DOHH2 (cell line): ENCODE data around the gene SORBS2.

ENCODE experiments used
- H3F3A ChIP-seq: fragments of 200-600 bp; sonication (generic), shearing (Covaris generic); 2 replicates; pipeline ENCODE4 v1.6.0; 2016; ENCODE audit warnings: antibody characterized with exemption, mild to moderate bottlenecking; ENCODE audit not compliant: control insufficient read depth, insufficient read depth
- H3K27ac ChIP-seq: fragments of 200-600 bp; sonication (generic); 2 replicates; pipeline ENCODE4 v1.5.1; 2014; ENCODE audit warnings: low read depth, mild to moderate bottlenecking, low read length, moderate library complexity
- H3K27me3 ChIP-seq: fragments of 200-600 bp; sonication (generic); 2 replicates; pipeline ENCODE4 v1.6.1; 2014; ENCODE audit warnings: mild to moderate bottlenecking, low read length, mixed read lengths; ENCODE audit not compliant: control insufficient read depth
- H3K36me3 ChIP-seq: fragments of 200-600 bp; sonication (generic); 2 replicates; pipeline ENCODE4 v1.6.1; 2014; ENCODE audit warnings: mild to moderate bottlenecking, low read length, moderate library complexity, mixed read lengths; ENCODE audit not compliant: control insufficient read depth
- H3K4me1 ChIP-seq: fragments of 200-600 bp; sonication (generic); 2 replicates; pipeline ENCODE4 v1.6.1; 2014; ENCODE audit warnings: mild to moderate bottlenecking, low read length, mixed read lengths; ENCODE audit not compliant: control insufficient read depth
- H3K4me2 ChIP-seq: fragments of 200-600 bp; sonication (generic); 2 replicates; pipeline ENCODE4 v1.6.0; 2014; ENCODE audit warnings: mild to moderate bottlenecking, low read length, moderate library complexity
- H3K4me3 ChIP-seq: fragments of 200-600 bp; sonication (generic); 2 replicates; pipeline ENCODE4 v1.5.1; 2014; ENCODE audit warnings: mild to moderate bottlenecking, low read length, mixed read lengths
- H3K79me2 ChIP-seq: fragments of 200-600 bp; sonication (generic); 2 replicates; pipeline ENCODE4 v1.6.1; 2014; ENCODE audit warnings: mild to moderate bottlenecking, low read length, mixed read lengths; ENCODE audit not compliant: control insufficient read depth
- H3K9me2 ChIP-seq: fragments of 200-600 bp; sonication (generic); replicated peaks from 2 replicates; pipeline ENCODE4 v1.6.1; 2014; ENCODE audit warnings: mild to moderate bottlenecking, low read length, mixed read lengths; ENCODE audit not compliant: control insufficient read depth
- H3K9me3 ChIP-seq: fragments of 200-600 bp; sonication (generic); 2 replicates; pipeline ENCODE4 v1.6.1; 2014; ENCODE audit warnings: antibody characterized with exemption, low read length, mixed read lengths; ENCODE audit not compliant: control insufficient read depth, insufficient read depth
- H4K20me1 ChIP-seq: fragments of 200-600 bp; sonication (generic); 2 replicates; pipeline ENCODE4 v1.6.0; 2014; ENCODE audit warnings: low read depth, mild to moderate bottlenecking, antibody characterized with exemption, low read length, moderate library complexity; ENCODE audit not compliant: control insufficient read depth, insufficient read depth
- EZH2phosphoT487 ChIP-seq: fragments of 200-600 bp; sonication (generic); IDR thresholded peaks from 2 replicates; pipeline ENCODE4 v1.6.1; 2017; ENCODE audit warnings: borderline replicate concordance, mild to moderate bottlenecking, antibody characterized with exemption, low read length, moderate library complexity, mixed read lengths
- TF ChIP-seq, protein P1 (sequence below): fragments of 200-600 bp; sonication (generic); IDR thresholded peaks from one replicate; pipeline ENCODE4 v1.5.1; 2014; ENCODE audit warnings: antibody characterized with exemption, mild to moderate bottlenecking, low read depth, low read length; ENCODE audit not compliant: poor library complexity, severe bottlenecking

Gene SORBS2

DNA sequence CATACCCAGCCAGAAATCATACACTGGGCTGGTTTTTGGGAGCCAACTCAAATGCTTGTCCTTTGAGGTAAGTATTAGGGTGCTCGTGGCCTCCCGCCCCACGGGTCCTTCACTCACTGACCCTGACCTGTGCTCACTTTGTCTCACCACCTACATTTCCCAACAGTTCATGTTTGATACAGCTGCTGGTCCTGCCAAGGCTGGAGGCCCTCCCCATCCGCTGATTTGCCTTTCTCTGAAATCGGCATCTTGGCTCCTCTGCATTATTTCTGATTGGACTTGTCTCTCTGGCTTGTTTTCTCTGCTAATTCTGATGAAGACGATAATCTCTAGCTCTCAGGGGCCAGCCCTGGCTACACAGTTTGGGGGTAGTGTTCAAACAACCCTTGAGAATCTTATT, 70.2 kb downstream of the SORBS2 start:
- no peaks in the 10 kb centered on the region for H3K9me3 ChIP-seq

DNA sequence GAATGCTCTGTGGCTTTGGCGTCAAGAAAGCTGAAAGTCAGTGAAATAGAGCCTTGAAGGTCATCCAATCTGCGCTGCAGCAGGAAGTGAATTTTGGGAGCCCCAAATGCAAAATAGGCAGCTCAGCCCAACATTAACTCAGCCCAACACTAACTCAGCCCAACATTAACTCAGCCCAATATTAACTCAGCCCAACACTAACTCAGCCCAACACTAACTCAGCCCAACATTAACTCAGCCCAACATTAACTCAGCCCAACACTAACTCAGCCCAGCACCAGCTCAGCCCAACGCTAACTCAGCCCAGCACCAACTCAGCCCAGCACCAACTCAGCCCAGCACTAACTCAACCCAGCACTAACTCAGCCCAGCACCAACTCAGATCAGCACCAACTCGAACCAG, 71.5 kb downstream of the SORBS2 start:
- Histone ChIP-seq H3K4me3 (no peak overlapping the region), H3K79me2 (no peaks in the 10 kb centered on the region), H3K36me3 (no peaks in the 10 kb centered on the region), H3K9me2 (no peaks in the 10 kb centered on the region), H3K4me1 (peaks cover 5% of the 10 kb centered on the region), H3K9me3 (no peaks in the 10 kb centered on the region), H3K27me3 (no peaks in the 10 kb centered on the region; the same call in 1 of the 2 replicates), H3F3A (no peaks in the 10 kb centered on the region), H3K27ac (no peak overlapping the region), H4K20me1 (no peaks in the 10 kb centered on the region), H3K4me2 (no peak overlapping the region)
- TF ChIP-seq, protein P1, sequence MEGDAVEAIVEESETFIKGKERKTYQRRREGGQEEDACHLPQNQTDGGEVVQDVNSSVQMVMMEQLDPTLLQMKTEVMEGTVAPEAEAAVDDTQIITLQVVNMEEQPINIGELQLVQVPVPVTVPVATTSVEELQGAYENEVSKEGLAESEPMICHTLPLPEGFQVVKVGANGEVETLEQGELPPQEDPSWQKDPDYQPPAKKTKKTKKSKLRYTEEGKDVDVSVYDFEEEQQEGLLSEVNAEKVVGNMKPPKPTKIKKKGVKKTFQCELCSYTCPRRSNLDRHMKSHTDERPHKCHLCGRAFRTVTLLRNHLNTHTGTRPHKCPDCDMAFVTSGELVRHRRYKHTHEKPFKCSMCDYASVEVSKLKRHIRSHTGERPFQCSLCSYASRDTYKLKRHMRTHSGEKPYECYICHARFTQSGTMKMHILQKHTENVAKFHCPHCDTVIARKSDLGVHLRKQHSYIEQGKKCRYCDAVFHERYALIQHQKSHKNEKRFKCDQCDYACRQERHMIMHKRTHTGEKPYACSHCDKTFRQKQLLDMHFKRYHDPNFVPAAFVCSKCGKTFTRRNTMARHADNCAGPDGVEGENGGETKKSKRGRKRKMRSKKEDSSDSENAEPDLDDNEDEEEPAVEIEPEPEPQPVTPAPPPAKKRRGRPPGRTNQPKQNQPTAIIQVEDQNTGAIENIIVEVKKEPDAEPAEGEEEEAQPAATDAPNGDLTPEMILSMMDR = no peak
- TF ChIP-seq EZH2phosphoT487 = no peak

More for the DNA sequence above, 70.2 kb downstream of the SORBS2 start:
- Histone ChIP-seq H3K4me3 (no peak overlapping the region), H3K79me2 (no peaks in the 10 kb centered on the region), H3K36me3 (no peaks in the 10 kb centered on the region), H3F3A (no peaks in the 10 kb centered on the region), H3K27ac (no peak overlapping the region), H3K27me3 (no peaks in the 10 kb centered on the region; the same call in 1 of the 2 replicates), H3K9me2 (no peaks in the 10 kb centered on the region), H3K4me2 (no peak overlapping the region), H4K20me1 (no peaks in the 10 kb centered on the region), H3K4me1 (peaks cover 5% of the 10 kb centered on the region)
- TF ChIP-seq, protein P1 = no peak
- TF ChIP-seq EZH2phosphoT487 = no peak

DNA sequence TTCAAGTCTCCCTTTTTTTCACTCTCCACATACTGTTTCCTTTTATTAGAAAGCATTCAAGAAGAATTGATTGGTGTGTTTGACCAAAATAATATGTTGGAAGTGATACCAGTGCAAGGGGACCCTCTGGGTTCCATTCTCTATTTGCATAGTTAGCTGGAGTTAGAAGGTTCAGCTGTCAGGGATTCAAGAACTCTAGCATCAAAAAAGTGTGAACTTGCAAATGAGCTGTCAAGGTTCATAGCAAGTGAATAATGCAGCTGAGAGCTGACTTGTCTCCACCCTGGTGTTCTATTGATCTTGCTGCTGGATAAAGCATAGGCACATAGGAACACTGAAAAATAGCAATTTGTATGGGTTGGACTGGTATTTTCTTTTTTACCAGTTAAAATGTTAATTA, 73.2 kb downstream of the SORBS2 start:
- H3K9me2 ChIP-seq = no peaks in the 10 kb centered on the region
- no peaks in the 10 kb centered on the region for H4K20me1 ChIP-seq
- no peaks in the 10 kb centered on the region for H3F3A ChIP-seq
- H3K4me3 ChIP-seq = no peak overlapping the region
- H3K4me2 ChIP-seq = no peak overlapping the region
- no peaks in the 10 kb centered on the region for H3K36me3 ChIP-seq
- H3K79me2 ChIP-seq = no peaks in the 10 kb centered on the region
- H3K27ac ChIP-seq = no peak overlapping the region
- H3K27me3 ChIP-seq = no peaks in the 10 kb centered on the region; the same call in 1 of the 2 replicates
- no peaks in the 10 kb centered on the region for H3K9me3 ChIP-seq
- no peaks in the 10 kb centered on the region; the same call in 1 of the 2 replicates for H3K4me1 ChIP-seq
- TF ChIP-seq, protein P1 = no peak
- TF ChIP-seq EZH2phosphoT487 = no peak
